Peyer's patch (tissue), 4 donors: ENCODE data around the gene GABRB1. TPM values are rescaled to one million over a fixed set of nuclear protein-coding genes. Genes with fewer than 3 reads are reported as not detected.
A peak's percentile ranks its signal among the peaks of the same experiment; 100 is the strongest.

ENCODE experiments used
- DNase-seq, 3 donors: peaks; one replicate each; pipeline ENCODE4 v3.0.0-alpha.2; 2017 to 2019
- H3K27ac ChIP-seq, 4 donors: fragments of 200-600 bp; sonication (generic); one replicate each; pipeline ENCODE4 v1.5.1; 2016 to 2019
- H3K27me3 ChIP-seq, 2 donors: fragments of 200-600 bp; sonication (generic); one replicate each; pipeline ENCODE4 v1.5.1; 2019
- H3K36me3 ChIP-seq, 3 donors: fragments of 200-600 bp; sonication (generic); one replicate each; pipeline ENCODE4 v1.5.1; 2016 to 2019
- H3K4me1 ChIP-seq, 4 donors: fragments of 200-600 bp; sonication (generic); one replicate each; pipeline ENCODE4 v1.5.1; 2016 to 2019
- H3K4me3 ChIP-seq, 4 donors: fragments of 200-600 bp; sonication (generic); 1 replicate in 3 of 4; 2 replicates in 1 of 4; pipeline ENCODE4 v1.5.1; 2016 to 2019; ENCODE audit warnings: mild to moderate bottlenecking in 1 of 4
- H3K9me3 ChIP-seq, 4 donors: fragments of 200-600 bp; sonication (generic); one replicate each; pipeline ENCODE4 v1.5.1; 2016 to 2019; ENCODE audit warnings: mild to moderate bottlenecking in 1 of 4
- CTCF ChIP-seq, 6 experiments: fragments of 450-650 bp in 4 of 6; fragments of 200-600 bp in 2 of 6; sonication (generic) in 1 of 6; IDR thresholded peaks; one replicate each; pipeline ENCODE4 v1.5.1; 2017 to 2019; ENCODE audit warnings: antibody characterized with exemption in 6 of 6, mild to moderate bottlenecking in 3 of 6, moderate library complexity in 1 of 6
- POLR2A ChIP-seq, 2 donors: fragments of 450-650 bp; IDR thresholded peaks; one replicate each; pipeline ENCODE4 v1.5.1; 2017; ENCODE audit warnings: antibody characterized with exemption in 2 of 2, mild to moderate bottlenecking in 2 of 2, moderate library complexity in 2 of 2
- total RNA-seq, 4 donors: library from RNA; depleted of rRNA; stranded (reverse); fragments of >200 nt; gene quantifications; one replicate each; pipeline ENCODE4 v1.1.0, GENCODE V29; 2016

The GABRB1 gene
- total RNA-seq, 4 donors from 2014 or later, result not detected

GRCh38 chr4:47383829-47384427, 352.6 kb downstream of the GABRB1 start:
- DNase-seq, result no peak
- TF ChIP-seq POLR2A (IDR thresholded peaks at IDR 0.05) (no peak), CTCF (IDR thresholded peaks at IDR 0.05) (peak in 4 of 6 experiments; percentile 50 to 68 (median 62))
- H3K36me3 ChIP-seq, result no peaks in the 10 kb centered on the region
- H3K4me1 ChIP-seq, result no peaks in the 10 kb centered on the region
- no peak overlapping the region for H3K4me3 ChIP-seq
- no peak overlapping the region for H3K27ac ChIP-seq
- no peaks in the 10 kb centered on the region for H3K9me3 ChIP-seq
- no peaks in the 10 kb centered on the region for H3K27me3 ChIP-seq

- no peaks in the 10 kb centered on the region for H3K27me3 ChIP-seq
- TF ChIP-seq POLR2A (IDR thresholded peaks at IDR 0.05) (no peak), CTCF (IDR thresholded peaks at IDR 0.05) (no peak)
- no peaks in the 10 kb centered on the region for H3K9me3 ChIP-seq
- no peaks in the 10 kb centered on the region for H3K36me3 ChIP-seq
- H3K4me1 ChIP-seq, result no peaks in the 10 kb centered on the region
- no peak overlapping the region for H3K27ac ChIP-seq
- no peak overlapping the region for H3K4me3 ChIP-seq
- DNase-seq, result no peak
Measured at GRCh38 chr4:47386146-47386545, 354.8 kb downstream of the GABRB1 start.

- TF ChIP-seq CTCF (IDR thresholded peaks at IDR 0.05) (no peak), POLR2A (IDR thresholded peaks at IDR 0.05) (no peak)
- Histone ChIP-seq H3K27me3 (no peaks in the 10 kb centered on the region), H3K9me3 (no peaks in the 10 kb centered on the region), H3K4me1 (no peaks in the 10 kb centered on the region), H3K27ac (no peak overlapping the region), H3K4me3 (no peak overlapping the region), H3K36me3 (no peaks in the 10 kb centered on the region)
- no peak for DNase-seq
Measured at GRCh38 chr4:47386561-47387235, 355.3 kb downstream of the GABRB1 start.

GRCh38 chr4:47390428-47391125, 359.2 kb downstream of the GABRB1 start:
- TF ChIP-seq POLR2A (IDR thresholded peaks at IDR 0.05) (no peak), CTCF (IDR thresholded peaks at IDR 0.05) (no peak)
- no peak for DNase-seq
- H3K27me3 ChIP-seq, result no peaks in the 10 kb centered on the region
- no peak overlapping the region for H3K4me3 ChIP-seq
- H3K9me3 ChIP-seq, result no peaks in the 10 kb centered on the region
- H3K4me1 ChIP-seq, result no peaks in the 10 kb centered on the region
- H3K36me3 ChIP-seq, result no peaks in the 10 kb centered on the region
- H3K27ac ChIP-seq, result no peak overlapping the region

- Histone ChIP-seq H3K36me3 (no peaks in the 10 kb centered on the region), H3K27me3 (no peaks in the 10 kb centered on the region), H3K4me1 (no peaks in the 10 kb centered on the region), H3K9me3 (no peaks in the 10 kb centered on the region), H3K27ac (no peak overlapping the region), H3K4me3 (no peak overlapping the region)
- TF ChIP-seq POLR2A (IDR thresholded peaks at IDR 0.05) (no peak), CTCF (IDR thresholded peaks at IDR 0.05) (no peak)
- DNase-seq, result no peak
Measured at GRCh38 chr4:47391256-47391655, 359.9 kb downstream of the GABRB1 start.
